NCI-H1105 treated with DMSO at 0.1 percent for 48 hours (cell line): ENCODE results near the gene FASTK.

Experiments
- DNase-seq: peaks from one replicate; lab custom pipeline; 2025; lab: John Stamatoyannopoulos, UW

Gene FASTK, protein sequence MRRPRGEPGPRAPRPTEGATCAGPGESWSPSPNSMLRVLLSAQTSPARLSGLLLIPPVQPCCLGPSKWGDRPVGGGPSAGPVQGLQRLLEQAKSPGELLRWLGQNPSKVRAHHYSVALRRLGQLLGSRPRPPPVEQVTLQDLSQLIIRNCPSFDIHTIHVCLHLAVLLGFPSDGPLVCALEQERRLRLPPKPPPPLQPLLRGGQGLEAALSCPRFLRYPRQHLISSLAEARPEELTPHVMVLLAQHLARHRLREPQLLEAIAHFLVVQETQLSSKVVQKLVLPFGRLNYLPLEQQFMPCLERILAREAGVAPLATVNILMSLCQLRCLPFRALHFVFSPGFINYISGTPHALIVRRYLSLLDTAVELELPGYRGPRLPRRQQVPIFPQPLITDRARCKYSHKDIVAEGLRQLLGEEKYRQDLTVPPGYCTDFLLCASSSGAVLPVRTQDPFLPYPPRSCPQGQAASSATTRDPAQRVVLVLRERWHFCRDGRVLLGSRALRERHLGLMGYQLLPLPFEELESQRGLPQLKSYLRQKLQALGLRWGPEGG

DNA sequence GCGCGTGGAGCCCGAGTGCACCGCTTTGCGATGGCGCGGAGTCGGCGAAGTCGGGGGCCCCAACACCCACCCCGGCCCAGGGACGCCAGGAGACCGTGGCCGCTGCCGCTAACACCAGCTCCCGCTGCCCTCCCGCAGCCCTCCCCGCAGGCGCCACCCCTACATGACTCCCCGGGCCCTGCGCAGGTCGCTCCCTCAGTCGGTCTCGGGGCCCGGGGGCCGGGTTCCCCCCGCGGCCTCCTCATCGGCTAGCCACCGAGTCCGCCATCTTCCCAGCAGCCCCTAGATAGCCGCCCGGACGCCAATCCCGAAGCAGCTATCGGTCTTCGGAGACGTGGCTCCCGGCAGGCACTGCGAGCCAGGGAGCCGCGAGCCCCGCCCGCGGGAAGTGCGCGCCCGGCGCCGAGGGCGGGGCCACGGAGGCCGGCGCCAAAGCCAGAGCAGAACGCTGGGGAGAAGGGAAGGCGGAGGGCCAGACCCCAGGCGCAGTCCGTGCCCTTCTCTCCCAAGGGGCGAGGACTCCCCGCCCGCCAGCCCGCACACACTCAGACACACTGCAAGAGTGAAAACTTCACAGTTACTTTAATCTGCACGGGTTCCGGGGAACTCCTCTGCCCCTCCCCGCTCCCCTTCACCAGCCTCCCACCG, at the start of gene FASTK:
FASTK (minus strand) TSS at position 288 of the 648 bp plus-strand sequence; CDS start at position 245, 43 bp downstream.
- DNase-seq: peak; percentile 88

DNA sequence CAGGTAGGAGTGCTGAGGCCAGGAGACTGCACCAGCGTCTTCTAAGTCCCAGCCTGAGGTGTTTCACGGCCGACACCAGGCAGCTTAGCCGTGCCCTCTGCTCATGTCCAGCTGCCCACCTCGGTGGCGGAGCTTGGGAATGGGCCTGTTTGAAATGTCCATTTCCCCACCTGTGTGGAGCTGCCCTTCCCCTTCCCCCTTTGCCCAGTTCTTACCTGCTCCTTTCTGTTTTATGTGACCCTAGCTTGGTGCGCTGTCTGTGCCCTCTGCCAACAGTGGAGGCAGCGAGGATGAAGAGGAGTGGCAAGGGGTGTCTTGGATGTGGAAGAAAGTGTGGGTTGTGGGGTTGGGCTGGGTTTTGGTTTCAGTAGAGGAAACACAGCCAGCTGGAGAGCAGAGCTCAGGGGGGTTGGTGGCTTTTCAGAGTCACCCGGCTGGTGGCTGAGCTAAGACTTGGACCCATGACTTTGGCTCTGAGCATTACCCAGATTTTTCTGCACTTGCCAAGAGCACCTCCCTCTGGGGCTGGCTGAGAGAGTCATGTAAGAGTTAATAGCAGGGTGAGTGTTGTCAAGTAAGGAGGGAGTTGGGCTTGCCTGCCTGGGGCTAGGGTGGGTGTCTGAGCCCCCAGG, 49.5 kb upstream of the FASTK start:
- no peak for DNase-seq

DNA sequence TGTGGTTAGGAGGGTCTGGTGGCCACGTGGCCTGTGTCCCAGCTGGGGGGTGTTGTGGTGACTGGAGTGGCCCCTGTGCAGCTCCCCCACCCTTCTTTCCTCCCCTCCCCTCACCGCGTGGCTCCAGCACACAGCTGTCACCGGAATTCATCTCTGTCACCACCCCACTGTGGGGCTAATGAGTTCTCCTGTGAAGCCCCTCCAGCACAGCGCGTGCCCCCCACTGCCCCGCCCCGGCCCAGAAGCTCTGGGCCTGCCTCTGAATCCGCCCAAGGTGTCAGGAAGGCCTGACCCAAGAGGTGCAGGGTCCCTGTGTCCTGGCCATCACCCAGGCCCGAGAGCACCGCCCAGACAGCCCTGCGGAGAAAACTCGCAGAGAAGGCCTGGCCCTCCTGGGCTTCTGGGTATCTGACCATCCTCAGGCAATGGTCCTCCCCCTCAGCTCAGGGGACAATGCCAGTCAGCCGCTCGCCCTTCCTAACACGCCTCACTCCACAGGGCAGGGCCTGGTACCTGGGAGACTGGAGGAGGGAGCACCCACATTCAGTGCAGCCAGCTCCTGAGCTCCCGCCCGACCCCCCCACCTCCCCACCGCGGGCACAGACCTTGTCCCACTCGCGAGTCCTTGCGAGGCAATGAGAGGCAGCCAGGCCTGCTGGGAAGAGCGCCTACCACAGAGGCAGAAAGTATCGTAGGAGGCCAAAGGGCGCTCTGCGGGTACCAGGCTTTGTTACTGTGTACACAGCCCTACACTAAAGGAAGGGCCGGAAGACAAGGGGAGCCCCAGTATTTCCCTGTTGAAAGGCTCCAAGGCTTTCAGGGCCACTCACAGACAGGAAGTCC, 48.7 kb upstream of the FASTK start:
- DNase-seq: no peak

DNA sequence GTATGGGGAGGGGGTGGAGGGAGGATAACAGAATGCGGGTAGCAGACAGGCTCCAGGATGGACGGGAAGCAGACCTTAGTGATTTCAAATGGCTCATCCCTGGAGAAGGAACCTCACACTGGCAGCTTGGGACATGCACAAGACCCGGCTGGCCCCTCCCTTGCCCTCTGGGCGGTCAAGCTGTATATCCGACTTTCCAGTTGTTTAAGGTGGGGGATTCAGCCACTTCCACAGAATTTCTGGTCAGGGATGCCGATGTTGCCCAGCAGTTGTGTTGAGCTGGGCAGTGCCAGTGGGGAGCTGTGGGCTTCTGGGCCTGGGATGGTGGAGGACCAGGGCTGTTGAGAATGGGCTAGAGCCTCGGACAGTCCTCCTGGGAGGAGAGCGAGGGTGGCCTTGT, 48.1 kb upstream of the FASTK start:
- DNase-seq: no peak

DNA sequence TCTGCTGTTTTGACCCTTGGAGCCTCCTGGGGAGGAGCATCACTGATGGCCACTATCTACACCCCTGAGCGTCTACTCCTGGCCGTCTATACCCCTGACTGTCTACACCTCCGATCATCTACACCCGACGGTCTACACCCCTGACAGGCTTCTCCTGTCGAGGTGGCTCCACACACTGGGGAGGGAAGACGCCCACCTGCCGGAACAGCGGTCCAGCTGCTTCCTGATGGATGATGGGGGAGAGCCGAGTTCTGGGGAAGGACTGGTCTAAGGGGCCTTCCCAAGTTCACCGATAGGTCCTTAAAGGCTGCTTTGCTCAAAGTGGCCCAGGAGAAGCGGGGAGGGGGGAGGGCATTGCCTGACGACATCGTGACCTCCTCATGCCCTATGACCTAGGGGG, 47.5 kb upstream of the FASTK start:
- no peak for DNase-seq

DNA sequence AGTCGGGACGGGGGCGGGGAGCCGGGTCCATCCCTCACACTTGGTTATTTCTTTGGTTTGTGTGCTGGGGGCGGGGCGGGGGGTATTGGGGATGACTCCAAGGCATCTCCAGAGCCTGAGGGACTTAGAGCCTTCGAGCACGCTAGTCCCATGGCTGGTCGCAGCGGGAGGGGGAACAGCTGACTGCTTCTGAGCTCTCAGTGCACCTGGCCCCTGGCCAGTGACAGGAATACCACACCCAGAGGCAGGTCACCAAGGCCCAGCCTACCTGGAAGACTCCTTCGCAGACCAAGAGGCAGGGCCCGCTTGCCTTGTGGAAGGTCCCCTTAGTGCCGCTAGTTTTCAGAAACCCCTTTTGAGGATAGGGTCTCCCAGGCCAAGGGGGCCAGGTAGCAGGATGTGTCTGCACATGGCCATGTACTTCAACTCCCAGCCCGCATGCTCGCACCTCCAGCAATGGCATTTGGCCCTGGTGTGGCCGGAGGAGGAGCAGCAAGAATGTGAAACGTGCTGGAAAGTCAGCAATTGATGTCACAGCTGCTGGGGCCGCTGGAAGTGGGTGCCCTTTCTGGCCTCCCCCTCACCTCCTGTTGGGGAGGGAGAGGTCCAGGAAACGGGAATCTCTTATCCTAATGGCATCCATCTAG, 46.0 kb upstream of the FASTK start:
- peak; percentile 50 for DNase-seq

DNA sequence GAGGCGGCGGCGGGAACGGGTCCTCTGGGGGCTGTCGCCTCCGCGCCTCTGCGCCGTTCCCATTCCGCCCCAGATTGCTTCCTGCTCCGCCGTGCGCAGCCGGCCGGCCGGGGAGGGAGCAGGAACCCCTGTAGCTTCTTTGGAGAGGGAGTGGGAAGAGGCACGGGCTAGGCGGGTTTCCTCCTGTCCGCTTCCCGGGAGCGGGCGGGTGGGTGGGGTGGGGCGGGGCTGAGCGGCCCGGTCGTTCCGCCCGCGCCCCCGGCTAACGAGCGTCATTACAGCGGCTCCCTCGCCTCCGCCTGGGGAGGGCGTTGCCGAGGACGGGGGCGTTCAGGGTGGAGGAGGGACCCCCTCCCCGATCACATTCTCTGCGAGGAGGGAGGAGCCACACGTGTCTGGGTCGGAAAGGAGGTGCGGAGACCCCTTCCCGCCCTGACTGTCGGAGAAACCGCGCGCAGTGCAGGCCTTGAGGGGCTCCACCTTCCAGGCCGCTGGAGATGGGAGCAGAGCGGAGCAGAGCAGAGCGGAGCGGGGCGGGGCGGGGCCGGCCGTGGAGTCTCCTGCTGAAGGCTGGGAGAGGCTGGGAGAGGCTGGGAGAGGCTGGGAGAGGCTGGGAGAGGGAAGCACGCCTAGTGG, 45.4 kb upstream of the FASTK start:
- DNase-seq: peak; percentile 55

DNA sequence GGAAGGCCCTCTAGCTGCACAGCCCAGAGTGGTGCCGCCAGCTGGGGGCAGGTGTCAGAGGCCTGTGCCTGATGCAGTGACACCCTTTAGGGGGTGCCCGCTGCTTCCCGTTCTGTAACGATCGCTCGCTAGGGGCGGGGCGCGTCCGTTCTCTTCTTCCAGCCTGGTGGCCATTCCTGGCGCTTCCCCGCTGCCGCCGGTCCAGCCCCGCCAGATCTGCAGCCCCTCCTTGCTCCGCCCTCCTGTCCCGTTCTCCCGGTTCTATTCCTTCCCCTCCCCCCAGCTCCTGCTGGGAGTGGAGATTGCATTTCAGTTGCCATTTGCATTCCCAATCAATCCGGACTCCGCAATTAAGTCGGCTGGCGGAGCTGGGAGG, 44.8 kb upstream of the FASTK start:
- peak; percentile 59 for DNase-seq

DNA sequence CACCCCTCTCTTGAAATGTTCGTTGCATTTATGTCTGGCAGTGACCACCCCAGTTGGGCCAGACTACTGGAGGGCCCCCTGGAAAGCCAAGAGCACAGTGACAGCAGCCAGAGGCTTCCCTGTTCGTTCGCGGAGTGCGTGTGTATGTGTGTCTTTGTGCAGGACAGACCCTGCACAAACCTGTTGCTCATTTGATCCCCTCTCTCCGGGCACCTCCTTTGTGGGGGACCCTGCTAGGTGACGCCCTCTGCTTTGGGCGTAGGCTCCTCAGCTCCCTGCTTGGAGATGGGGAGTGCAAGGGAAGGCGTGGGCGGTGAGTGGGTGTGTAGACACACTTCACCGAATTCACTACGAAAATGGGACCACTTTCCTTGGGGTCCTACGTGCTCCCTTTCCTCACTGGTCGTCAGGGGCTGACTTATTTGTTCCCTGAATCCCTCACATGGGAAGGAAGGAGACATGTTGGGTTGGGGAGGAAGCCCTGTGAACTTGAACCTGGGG, 44.3 kb upstream of the FASTK start:
- no peak for DNase-seq

DNA sequence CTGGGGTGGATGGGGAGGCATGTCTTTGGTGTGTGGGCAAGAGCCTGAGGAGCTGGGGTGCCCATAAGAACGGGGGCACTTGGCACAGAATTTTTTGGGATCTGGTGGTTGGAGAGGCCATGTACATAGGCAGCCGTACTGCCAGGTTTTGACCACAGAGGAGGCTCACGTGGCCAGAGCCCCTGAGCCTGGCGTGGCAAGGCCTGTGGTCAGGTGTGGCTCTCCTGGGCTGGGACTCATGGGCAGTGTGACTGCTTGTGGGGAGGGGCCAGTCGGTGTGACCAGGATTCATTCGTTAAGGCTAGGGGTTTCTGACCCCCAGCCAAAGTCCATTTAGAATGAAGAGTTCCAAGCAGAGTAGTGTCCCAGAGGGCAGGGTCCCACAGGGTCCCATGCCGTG, 43.9 kb upstream of the FASTK start:
- DNase-seq: no peak

DNA sequence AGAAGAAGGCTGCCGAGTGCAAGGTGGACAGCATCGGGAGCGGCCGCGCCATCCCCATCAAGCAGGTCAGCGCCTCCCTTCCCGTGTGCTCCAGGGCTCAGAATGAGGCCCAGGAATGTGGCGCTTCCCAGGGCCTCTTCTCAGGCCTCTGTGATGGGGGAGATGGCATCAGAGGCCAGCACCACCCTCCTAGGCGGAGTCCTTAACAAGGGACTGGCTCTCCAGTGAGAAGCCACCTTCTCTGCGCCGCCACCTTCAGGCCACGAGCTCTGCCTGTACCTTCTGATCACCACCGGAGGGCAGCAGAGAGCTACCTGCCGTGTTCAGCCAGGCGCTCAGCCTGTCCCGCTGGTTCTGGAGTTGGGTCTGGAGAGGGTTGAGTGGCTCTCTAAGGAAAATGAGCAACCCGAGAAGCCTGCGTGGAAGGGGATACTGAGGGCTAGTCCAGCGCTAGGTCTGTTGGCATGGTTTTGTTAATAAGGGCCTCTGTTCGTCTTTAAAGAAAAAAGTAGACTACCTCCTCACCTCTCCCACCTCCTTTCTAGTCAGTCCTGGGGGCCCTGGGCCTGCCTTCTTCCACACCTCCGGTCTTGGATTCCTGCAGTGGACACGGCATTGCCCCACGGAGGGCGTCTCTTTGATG, 43.3 kb upstream of the FASTK start:
- peak; percentile 69 for DNase-seq

DNA sequence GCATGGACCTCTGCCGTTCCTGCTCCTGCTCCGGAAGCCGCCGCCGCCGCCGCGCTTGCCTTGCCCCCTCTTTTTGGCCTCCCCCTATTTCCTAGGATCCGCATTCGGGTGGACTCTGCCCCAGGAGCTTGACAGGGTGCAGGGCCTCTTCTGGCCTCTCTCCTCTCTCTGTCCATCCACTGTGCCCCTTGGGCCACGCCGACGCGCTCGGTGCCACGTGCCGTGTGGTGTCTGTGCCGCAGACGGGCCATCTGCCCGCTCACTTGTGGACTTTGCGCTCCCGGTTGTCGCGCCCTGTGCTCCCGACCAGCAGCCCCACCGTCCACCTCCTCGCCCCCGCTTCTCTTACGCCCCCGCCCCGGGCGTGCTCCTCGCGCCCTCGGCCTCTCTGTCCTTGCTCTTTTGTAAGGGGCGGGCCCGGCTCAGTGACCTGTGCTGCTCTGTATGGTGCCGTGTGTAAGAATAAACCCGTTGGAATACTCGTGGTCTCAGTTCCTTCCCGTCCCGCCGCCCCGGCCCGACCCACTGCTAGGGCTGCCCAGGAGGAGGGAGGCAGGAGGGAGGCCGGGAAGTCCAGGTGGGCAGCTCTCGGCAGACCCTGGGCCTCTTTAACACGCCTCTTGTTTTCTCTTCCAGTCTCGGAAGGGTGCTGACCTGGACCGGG, 42.7 kb upstream of the FASTK start:
- no peak for DNase-seq

DNA sequence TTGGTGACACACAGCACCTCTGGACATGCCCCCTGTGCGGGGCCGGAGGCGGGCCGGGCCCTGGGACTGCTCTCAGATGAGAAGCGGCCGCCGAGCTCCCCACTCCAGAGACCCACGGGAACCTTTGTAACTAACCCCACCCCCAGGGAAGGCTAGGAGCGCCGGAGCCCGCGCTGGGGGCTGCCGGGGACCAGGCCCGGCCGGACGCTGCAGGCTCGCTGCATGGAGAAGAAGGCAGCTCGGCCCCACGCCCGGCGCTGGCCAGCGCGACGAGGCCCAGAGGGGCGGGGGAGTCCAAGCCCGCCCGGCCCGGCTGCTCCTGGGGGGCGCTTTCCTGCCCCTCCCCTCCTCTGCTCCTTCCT, 42.2 kb upstream of the FASTK start:
- no peak for DNase-seq

DNA sequence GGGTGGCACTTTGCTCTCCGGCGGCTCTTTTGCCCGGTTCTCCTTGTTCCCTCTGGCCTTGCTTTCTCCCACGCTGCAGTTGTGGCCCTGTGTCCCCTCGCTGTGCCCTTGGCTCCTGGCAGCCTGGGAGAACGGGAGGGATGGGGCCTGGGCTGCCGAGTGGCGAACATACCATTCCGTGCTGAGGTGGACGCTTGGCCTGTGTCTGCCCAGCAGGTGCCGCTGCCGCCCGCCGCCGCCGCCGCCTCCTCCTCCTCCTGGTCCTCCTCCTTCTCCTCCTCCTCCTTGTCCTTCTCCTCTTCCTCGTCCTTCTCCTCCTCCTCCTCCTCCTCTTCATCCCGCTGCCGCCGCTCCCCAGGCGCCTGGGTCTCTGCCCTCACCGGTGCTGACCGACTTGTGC, 41.7 kb upstream of the FASTK start:
- no peak for DNase-seq

DNA sequence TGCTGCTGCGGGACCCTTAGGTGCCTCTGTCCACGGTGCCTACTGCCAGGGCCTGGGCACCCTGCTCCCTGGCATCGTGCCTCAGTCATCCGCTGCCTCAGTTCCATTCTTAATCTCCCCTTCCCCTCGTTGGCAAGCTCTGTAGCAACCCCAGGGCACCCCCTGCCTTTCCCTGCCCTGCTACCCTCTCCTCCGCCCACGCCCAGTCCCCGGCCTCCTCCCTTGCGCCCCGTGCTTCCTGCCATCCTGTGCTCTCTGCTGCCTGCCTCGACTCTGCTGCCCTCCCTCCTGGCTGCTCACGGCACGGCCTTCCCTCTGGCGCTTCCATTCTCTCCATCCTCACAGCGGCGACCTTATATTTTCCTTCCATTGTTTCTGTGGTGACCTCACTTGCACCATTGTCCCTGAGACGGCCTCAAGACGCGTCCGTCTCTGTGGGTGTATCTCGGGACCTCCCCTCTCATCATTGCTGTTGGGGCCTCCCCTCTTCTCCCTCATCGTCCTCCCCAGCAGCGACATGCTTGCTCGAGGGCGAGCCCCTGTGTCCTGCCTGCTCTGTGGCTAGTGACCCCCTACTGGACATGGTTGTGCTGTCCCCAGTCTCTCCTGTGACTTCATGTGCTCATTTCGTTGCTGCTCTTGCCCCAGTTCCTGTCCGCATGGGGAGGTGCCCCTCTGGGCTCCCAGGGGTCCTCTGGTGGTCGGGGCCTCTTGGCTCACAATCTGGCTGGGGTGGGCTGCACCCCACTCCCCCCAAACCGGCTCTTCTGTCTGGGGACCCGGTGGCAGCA, 41.0 kb upstream of the FASTK start:
- no peak for DNase-seq

DNA sequence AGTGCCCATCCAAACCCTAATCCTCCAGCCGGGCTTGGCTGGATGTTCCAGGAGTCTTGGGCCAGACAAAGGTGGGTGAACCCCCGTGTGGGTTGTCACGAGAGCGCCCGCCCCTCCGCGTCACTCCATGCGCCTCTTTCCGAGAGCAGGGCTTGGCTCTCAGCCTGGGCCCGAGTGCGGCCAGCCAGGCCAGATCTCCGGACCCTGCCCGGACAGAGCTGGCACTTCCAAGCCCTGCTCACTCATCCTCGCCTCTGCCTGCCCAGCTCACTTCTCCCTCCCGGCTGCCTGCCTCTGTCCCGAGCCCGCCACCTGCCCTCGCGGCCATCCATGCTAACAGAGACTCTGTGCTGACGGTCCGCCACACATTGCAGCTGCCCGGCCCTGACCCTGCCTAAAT, 40.3 kb upstream of the FASTK start:
- DNase-seq: no peak

DNA sequence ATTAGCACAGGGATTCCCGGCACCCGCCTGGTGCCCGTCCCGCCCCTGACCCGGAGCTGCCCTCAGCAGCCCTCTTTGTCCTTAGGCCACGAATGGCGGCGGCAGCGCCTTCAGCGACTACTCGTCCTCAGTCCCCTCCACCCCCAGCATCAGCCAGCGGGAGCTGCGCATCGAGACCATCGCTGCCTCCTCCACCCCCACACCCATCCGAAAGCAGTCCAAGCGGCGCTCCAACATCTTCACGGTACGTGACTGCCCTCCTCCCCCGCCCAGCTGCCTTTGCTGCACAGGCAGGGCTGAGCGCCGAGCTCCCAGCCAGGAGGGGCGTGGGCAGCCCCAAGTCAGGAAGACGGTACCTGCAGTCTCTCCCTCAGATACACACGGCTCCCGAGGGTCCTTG, 39.3 kb upstream of the FASTK start:
- DNase-seq: no peak

DNA sequence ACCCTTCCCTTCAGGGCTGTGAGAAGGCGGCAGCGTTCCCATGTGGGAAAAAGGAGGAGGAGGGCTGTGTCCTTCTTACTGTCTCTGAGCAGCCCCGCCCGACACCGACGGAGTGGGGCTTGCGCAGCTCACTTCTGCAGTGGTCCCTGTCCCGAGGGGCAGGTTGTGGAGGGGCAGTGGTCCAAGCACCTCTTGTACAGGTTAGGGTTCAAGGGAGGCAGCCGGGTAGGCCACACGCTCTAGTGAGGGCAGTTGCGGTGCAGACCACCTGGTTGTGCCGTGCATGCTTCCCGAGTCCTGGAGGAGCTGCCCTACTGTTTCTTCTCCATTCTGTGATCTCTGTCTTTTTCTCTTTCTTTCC, 38.4 kb upstream of the FASTK start:
- no peak for DNase-seq
